Ishikawa (cell line): ENCODE data around the gene SLC24A2.

Experiments
- CEBPB ChIP-seq: IDR thresholded peaks from 2 replicates; pipeline ENCODE4 v1.6.1; 2012
- EP300 ChIP-seq: IDR thresholded peaks from 2 replicates; pipeline ENCODE4 v1.6.1; 2012; ENCODE audit warnings: borderline replicate concordance
- RAD21 ChIP-seq: IDR thresholded peaks from 2 replicates; pipeline ENCODE4 v1.6.1; 2012; ENCODE audit warnings: low read depth
- YY1 ChIP-seq: IDR thresholded peaks from 2 replicates; pipeline ENCODE4 v1.6.1; 2012; ENCODE audit warnings: low read depth
- ZBTB7A ChIP-seq: IDR thresholded peaks from 2 replicates; pipeline ENCODE4 v1.6.1; 2012; ENCODE audit warnings: low read depth

- TF ChIP-seq ZBTB7A, result no peak
- TF ChIP-seq EP300, result no peak
- no peak for TF ChIP-seq RAD21
- no peak for TF ChIP-seq CEBPB
- no peak for TF ChIP-seq YY1
These were observed 42.6 kb downstream of the SLC24A2 start for GRCh38 chr9:19746223-19746622.
